ENCODE data around the gene ARMC5.
A peak's percentile ranks its signal among the peaks of the same experiment; 100 is the strongest.
"Not testable (repeated sequence)": the region's sequence is repeated elsewhere in the genome, so short reads cannot be mapped to it uniquely, and the experiment has no call there.

ARMC5 gene

GRCh38 chr16:31499928-31500327, 40.6 kb downstream of the ARMC5 start:
- no peak for DNase-seq (ENCODE audit: low read depth, low spot score)

DNA sequence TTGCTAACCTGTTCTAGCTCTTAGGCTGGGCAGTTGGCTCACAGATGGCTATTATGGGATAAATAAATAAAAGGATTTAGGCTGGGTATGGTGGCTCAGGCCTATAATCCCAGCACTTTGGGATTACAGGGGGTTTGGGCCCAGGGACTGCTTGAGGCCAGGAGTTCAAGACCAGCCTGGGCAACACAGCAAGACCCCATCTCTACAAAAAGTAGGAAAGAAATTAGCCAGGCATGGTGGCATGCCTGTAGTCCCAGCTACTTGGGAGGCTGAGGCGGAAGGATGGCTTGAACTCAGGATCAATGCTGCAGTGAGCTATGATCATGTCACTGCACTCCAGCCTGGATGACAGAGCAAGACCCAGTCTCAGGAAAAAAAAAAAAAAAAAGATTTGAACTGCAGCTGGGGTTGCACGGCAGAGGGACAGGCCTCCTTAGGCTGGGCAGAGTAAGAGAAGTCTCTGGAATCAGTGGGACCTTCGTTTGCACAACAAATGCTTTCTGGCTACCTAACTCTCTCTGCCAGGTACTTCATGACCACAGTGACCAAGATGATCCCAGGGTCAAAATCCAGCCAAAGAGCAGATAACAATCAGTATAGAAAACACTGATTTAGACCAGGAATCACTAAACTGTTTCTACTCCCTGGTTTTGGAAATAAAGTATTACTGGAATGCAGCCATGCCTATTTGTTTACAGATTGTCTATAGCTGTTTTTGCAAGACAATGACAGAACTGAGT, 42.1 kb downstream of the ARMC5 start:
- no peak for DNase-seq (ENCODE audit: low read depth, low spot score)

- no peak for DNase-seq (ENCODE audit: low read depth, low spot score)
Measured at GRCh38 chr16:31501966-31502348, 42.7 kb downstream of the ARMC5 start.

DNA sequence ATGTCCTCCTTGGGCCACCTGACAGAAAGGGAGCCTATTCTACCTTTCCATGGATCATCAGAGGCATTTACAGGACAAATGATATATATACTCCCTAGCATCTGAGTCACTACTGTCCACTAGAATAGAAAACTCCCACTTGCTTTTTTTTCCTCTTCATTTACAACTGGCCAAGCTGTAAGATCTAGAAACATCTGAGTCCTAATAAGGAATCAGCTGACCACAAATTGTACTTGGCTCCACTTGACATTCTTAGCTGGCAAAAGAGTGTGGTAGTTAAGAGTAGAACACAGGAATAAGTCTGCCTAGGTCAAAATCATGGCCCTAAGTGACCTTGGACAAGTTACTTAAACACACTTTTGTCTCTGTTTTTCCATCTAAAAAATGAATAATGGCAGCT, 43.7 kb downstream of the ARMC5 start:
- no peak for DNase-seq (ENCODE audit: low read depth, low spot score)

GRCh38 chr16:31503555-31503954, 44.3 kb downstream of the ARMC5 start:
- DNase-seq (ENCODE audit: low read depth, low spot score) = not testable (repeated sequence)

- no peak for DNase-seq (ENCODE audit: low read depth, low spot score)
Measured at GRCh38 chr16:31504159-31504558, 44.9 kb downstream of the ARMC5 start.

- no peak for DNase-seq (ENCODE audit: low read depth, low spot score)
Measured at GRCh38 chr16:31505483-31505882, 46.2 kb downstream of the ARMC5 start.

GRCh38 chr16:31507617-31507928, 48.3 kb downstream of the ARMC5 start:
- DNase-seq (ENCODE audit: low read depth, low spot score) = no peak

DNA sequence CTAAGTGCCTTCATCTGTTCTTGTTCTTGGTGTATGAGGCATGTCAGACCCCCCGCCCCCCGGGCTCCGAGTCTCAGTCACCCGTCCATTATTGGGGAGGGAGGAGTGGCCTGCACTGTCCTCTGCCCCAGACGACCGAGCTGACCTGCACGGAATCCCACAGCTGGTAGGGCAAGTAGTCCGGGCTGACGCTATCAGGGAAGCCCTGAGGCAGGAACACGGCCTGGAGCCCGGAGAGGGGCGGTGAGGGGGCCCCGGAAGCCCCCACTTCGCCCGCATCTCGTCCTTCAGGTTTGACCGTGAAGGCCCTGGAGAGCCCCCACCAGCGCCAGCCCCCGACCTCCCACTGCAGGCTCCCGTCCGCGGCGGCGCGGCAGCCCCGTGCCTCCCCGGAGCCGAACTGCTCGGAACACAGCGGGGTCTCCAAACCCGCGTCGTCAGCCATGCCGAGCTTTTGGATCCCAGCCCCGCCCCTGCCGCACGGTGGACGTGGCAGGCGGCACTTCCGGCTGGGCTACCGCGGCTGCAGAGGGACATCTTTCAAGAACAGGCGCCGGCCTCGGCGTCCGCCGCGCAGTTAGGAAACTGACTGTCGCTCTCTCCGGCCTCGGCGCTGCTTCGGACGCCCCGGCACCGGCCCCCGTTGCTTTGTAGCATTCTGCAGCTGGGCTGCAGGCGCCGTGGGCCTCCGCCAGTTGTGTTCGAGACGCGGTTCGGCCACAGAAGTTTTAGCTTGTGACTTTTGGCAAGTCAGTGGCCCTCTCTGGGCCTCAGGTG, 48.8 kb downstream of the ARMC5 start, which contains the start of gene RUSF1:
Gene RUSF1 (minus strand): TSS at position 463 of the 777 bp plus-strand sequence. CDS start 18 bp downstream, at position 445.
- peak; percentile 63 for DNase-seq (ENCODE audit: low read depth, low spot score)

DNA sequence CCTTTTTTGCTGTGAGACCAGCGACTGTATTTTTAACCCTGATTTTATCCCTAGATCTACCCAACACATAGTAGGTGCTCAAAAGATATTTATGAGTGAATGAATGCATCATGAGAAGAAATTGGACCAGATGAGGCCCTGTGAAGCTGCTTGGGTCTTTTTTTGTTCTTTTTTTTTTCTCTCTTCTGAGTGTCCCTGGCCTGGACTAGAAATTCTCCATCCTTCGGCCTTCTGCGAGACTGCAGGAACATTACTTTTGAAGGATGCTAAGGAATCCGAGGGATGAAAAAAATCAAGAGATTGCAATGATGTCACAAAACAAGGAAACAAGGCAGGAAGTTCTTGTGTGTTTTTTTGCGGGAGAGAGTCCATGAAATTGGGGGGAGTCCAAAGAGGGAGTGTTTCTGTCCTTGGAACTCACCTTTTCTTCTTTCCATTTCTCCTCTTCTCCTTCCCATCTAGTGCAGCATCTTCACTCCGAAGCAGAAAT, 49.5 kb downstream of the ARMC5 start:
- DNase-seq (ENCODE audit: low read depth, low spot score) = no peak

DNA sequence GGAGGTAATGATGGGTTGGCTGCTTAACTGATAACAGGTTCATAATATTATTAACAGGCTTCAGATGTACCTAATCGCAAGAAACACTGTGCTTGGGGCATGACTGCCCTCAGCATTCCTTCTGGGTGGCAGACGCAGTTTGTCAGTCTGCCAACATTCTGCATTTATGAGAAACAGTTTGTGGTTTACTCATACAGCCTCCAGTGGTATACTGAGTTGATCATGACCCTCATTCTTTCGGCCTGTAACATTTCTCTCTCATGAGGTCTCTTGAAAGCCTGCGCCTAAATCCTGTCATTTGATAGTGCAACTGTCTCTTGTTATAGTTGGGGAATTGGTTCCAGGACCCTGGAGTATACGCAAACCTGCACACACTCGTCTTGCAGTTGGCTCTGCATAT, 53.8 kb downstream of the ARMC5 start:
- DNase-seq (ENCODE audit: low read depth, low spot score) = no peak

- no peak for DNase-seq (ENCODE audit: low read depth, low spot score)
Measured at GRCh38 chr16:31513884-31514283, 54.6 kb downstream of the ARMC5 start.
